ENCODE measurements around the gene ARID5B. TPM values are rescaled to one million over a fixed set of nuclear protein-coding genes. Genes with fewer than 3 reads are reported as not detected.

ARID5B gene
- total RNA-seq, 2 experiments from 2014 or later: 49.2 to 51.3 TPM

GRCh38 chr10:62131724-62132123 is 230.2 kb downstream of the ARID5B start:
- Histone ChIP-seq H3K4me1 (ENCODE audit: insufficient read depth, low read length) (no peaks in the 10 kb centered on the region), H3K9me3 (ENCODE audit: control insufficient read depth in 1 of 2, insufficient read depth in 1 of 2, low read length in 2 of 2) (peaks cover 0 to 4% of the 10 kb centered on the region in 2 experiments)
- no peak overlapping the region for H3K27ac Mint-ChIP-seq

DNA sequence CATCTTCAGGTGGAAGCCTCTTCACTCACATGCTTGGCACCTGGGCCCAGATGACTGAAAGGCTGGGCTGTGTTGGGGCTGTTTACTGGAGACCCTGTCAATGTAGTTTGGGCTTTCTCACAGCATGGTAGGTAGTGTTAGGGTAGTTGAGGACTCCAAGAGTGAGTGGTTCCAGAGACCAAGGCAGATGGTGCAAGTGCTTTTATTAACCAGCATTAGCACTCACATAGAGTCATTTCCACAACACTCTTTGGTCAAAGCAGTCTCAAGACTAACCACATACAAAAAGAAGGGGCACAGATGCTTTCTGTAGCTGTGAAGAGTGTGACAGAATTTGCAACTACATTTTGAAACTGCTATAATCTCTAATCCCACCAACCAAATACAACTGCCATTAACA is 232.1 kb downstream of the ARID5B start:
- CTCF ChIA-PET: no interaction called here
- H3K4me3 ChIP-seq (ENCODE audit: low read length): no peak overlapping the region
- DNase-seq (no peak), ATAC-seq (ENCODE audit: poor library complexity) (no peak)
- no peak for TF ChIP-seq CTCF (IDR thresholded peaks at IDR 0.05)
- H3K9me3 ChIP-seq (ENCODE audit: control insufficient read depth in 1 of 2, insufficient read depth in 1 of 2, low read length in 2 of 2): peaks cover 0 to 9% of the 10 kb centered on the region in 2 experiments
- intact Hi-C loops (cut with DNase I, micrococcal nuclease): no loop called here
- Mint-ChIP-seq H3K9me3 (peaks cover 7% of the 10 kb centered on the region), H3K27ac (no peak overlapping the region), H3K4me3 (no peak overlapping the region), H3K27me3 (no peaks in the 10 kb centered on the region), H3K4me1 (ENCODE audit: low read depth) (peaks cover 5% of the 10 kb centered on the region), H3K36me3 (ENCODE audit: low read depth) (no peaks in the 10 kb centered on the region)
- H3K4me1 ChIP-seq (ENCODE audit: insufficient read depth, low read length): no peaks in the 10 kb centered on the region
- H3K27ac ChIP-seq (ENCODE audit: low read depth in 1 of 2, low read length in 2 of 2): no peak overlapping the region
- POLR2A ChIA-PET: no interaction called here
- H3K27me3 ChIP-seq (ENCODE audit: control insufficient read depth in 1 of 2, insufficient read depth in 2 of 2, low read length in 2 of 2): no peaks in the 10 kb centered on the region
- no peaks in the 10 kb centered on the region for H3K36me3 ChIP-seq (ENCODE audit: insufficient read depth, low read length)

More at GRCh38 chr10:62131724-62132123, 230.2 kb downstream of the ARID5B start:
- no peak overlapping the region for H3K27ac ChIP-seq (ENCODE audit: low read depth in 1 of 2, low read length in 2 of 2)
- no peak overlapping the region for H3K4me3 Mint-ChIP-seq
- no peaks in the 10 kb centered on the region for H3K36me3 ChIP-seq (ENCODE audit: insufficient read depth, low read length)
- no peak for DNase-seq
- H3K4me1 Mint-ChIP-seq (ENCODE audit: low read depth): peaks cover 14% of the 10 kb centered on the region
- CTCF ChIA-PET: no interaction called here
- no peak overlapping the region for H3K4me3 ChIP-seq (ENCODE audit: low read length)
- H3K9me3 Mint-ChIP-seq: peaks cover 5% of the 10 kb centered on the region
- POLR2A ChIA-PET: no interaction called here
- no peaks in the 10 kb centered on the region for H3K27me3 Mint-ChIP-seq
- no peak for TF ChIP-seq CTCF (IDR thresholded peaks at IDR 0.05)
- no peaks in the 10 kb centered on the region for H3K27me3 ChIP-seq (ENCODE audit: control insufficient read depth in 1 of 2, insufficient read depth in 2 of 2, low read length in 2 of 2)
- intact Hi-C loops (cut with DNase I, micrococcal nuclease): no loop called here
- no peak for ATAC-seq (ENCODE audit: poor library complexity)
- H3K36me3 Mint-ChIP-seq (ENCODE audit: low read depth): no peaks in the 10 kb centered on the region

GRCh38 chr10:62136931-62137330 is 235.4 kb downstream of the ARID5B start:
- CTCF ChIA-PET: no interaction called here

More at GRCh38 chr10:62136931-62137330, 235.4 kb downstream of the ARID5B start:
- TF ChIP-seq CTCF (IDR thresholded peaks at IDR 0.05): no peak
- no peaks in the 10 kb centered on the region for H3K36me3 ChIP-seq (ENCODE audit: insufficient read depth, low read length)
- H3K4me1 ChIP-seq (ENCODE audit: insufficient read depth, low read length): no peaks in the 10 kb centered on the region
- intact Hi-C loops (cut with DNase I, micrococcal nuclease): no loop called here
- DNase-seq (no peak), ATAC-seq (ENCODE audit: poor library complexity) (no peak)
- Mint-ChIP-seq H3K27ac (no peak overlapping the region), H3K9me3 (peaks cover 6% of the 10 kb centered on the region), H3K36me3 (ENCODE audit: low read depth) (no peaks in the 10 kb centered on the region), H3K4me3 (no peak overlapping the region), H3K4me1 (ENCODE audit: low read depth) (peaks cover 5% of the 10 kb centered on the region), H3K27me3 (no peaks in the 10 kb centered on the region)
- POLR2A ChIA-PET: no interaction called here
- H3K9me3 ChIP-seq (ENCODE audit: control insufficient read depth in 1 of 2, insufficient read depth in 1 of 2, low read length in 2 of 2): peaks cover 0 to 5% of the 10 kb centered on the region in 2 experiments
- H3K27me3 ChIP-seq (ENCODE audit: control insufficient read depth in 1 of 2, insufficient read depth in 2 of 2, low read length in 2 of 2): no peaks in the 10 kb centered on the region
- no peak overlapping the region for H3K4me3 ChIP-seq (ENCODE audit: low read length)
- no peak overlapping the region for H3K27ac ChIP-seq (ENCODE audit: low read depth in 1 of 2, low read length in 2 of 2)

Other genes with a start within 250 kb of the ARID5B start
- not detected for gene CABCOCO1, start 238.8 kb upstream of the ARID5B start, total RNA-seq